SU-DHL-6 (cell line): ENCODE data around the gene RBM15.

ENCODE experiments used
- EZH2phosphoT487 ChIP-seq: fragments of 200-600 bp; sonication (generic), shearing (Covaris generic); conservative IDR thresholded peaks from 2 replicates; pipeline ENCODE4 v1.6.1; 2018; ENCODE audit warnings: mild to moderate bottlenecking, antibody characterized with exemption, low read length, moderate library complexity, mixed read lengths
- TF ChIP-seq, protein P1 (sequence below): fragments of 200-600 bp; sonication (generic); IDR thresholded peaks from one replicate; pipeline ENCODE4 v1.5.1; 2017; ENCODE audit warnings: antibody characterized with exemption, mild to moderate bottlenecking, low read length, moderate library complexity; ENCODE audit not compliant: insufficient read depth, poor library complexity, severe bottlenecking

DNA sequence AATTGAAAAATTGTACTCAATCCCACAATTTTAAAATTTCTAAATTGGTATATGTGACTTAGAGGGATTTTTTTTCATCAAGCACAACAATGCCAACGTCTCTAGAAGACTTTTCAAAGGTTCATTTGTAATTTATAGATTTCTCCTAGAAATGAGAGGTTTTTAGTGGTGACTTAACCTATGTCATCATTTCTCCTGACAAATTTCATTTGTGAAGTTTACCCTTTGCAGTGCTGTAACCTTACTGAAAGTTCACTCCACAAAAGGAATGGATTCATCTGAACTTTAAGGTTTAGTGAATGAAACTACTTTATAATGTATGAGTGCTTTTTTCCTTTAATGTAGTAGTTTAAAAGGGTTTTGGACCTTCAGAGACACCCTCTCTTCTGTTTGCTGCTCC, 16.1 kb downstream of the RBM15 start:
- TF ChIP-seq, protein P1, sequence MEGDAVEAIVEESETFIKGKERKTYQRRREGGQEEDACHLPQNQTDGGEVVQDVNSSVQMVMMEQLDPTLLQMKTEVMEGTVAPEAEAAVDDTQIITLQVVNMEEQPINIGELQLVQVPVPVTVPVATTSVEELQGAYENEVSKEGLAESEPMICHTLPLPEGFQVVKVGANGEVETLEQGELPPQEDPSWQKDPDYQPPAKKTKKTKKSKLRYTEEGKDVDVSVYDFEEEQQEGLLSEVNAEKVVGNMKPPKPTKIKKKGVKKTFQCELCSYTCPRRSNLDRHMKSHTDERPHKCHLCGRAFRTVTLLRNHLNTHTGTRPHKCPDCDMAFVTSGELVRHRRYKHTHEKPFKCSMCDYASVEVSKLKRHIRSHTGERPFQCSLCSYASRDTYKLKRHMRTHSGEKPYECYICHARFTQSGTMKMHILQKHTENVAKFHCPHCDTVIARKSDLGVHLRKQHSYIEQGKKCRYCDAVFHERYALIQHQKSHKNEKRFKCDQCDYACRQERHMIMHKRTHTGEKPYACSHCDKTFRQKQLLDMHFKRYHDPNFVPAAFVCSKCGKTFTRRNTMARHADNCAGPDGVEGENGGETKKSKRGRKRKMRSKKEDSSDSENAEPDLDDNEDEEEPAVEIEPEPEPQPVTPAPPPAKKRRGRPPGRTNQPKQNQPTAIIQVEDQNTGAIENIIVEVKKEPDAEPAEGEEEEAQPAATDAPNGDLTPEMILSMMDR = no peak
- no peak for TF ChIP-seq EZH2phosphoT487
